ENCODE data around the gene HKDC1. TPM values are rescaled to one million over a fixed set of nuclear protein-coding genes. Genes with fewer than 3 reads are reported as not detected.
"Not testable (repeated sequence)": the region's sequence is repeated elsewhere in the genome, so short reads cannot be mapped to it uniquely, and the experiment has no call there.

Gene HKDC1
- total RNA-seq, 1 experiment from 2014 or later = 0.17 TPM

- DNase-seq (ENCODE audit: low read depth) = peak; percentile 73
Measured at GRCh38 chr10:69241575-69241974, 21.4 kb downstream of the HKDC1 start.

- DNase-seq (ENCODE audit: low read depth) = no peak
Measured at GRCh38 chr10:69242040-69242851, 22.1 kb downstream of the HKDC1 start.

GRCh38 chr10:69242852-69243212 is 22.7 kb downstream of the HKDC1 start:
- DNase-seq (ENCODE audit: low read depth) = no peak

- DNase-seq (ENCODE audit: low read depth) = no peak
Measured at GRCh38 chr10:69243817-69244216, 23.7 kb downstream of the HKDC1 start.

GRCh38 chr10:69246036-69246435 is 25.9 kb downstream of the HKDC1 start:
- no peak for DNase-seq (ENCODE audit: low read depth)

GRCh38 chr10:69246581-69247312 is 26.6 kb downstream of the HKDC1 start:
- DNase-seq (ENCODE audit: low read depth) = no peak

GRCh38 chr10:69247313-69247710 is 27.2 kb downstream of the HKDC1 start:
- DNase-seq (ENCODE audit: low read depth) = no peak

GRCh38 chr10:69248117-69248730 is 28.1 kb downstream of the HKDC1 start:
- DNase-seq (ENCODE audit: low read depth) = no peak

GRCh38 chr10:69250041-69250440 is 29.9 kb downstream of the HKDC1 start:
- DNase-seq (ENCODE audit: low read depth) = no peak

- not testable (repeated sequence) for DNase-seq (ENCODE audit: low read depth)
Measured at GRCh38 chr10:69251417-69251816, 31.3 kb downstream of the HKDC1 start.

GRCh38 chr10:69253171-69253570 is 33.0 kb downstream of the HKDC1 start:
- DNase-seq (ENCODE audit: low read depth) = no peak

- no peak for DNase-seq (ENCODE audit: low read depth)
Measured at GRCh38 chr10:69254877-69255276, 34.7 kb downstream of the HKDC1 start.

- DNase-seq (ENCODE audit: low read depth) = no peak
Measured at GRCh38 chr10:69259547-69260243, 39.6 kb downstream of the HKDC1 start.

- DNase-seq (ENCODE audit: low read depth) = no peak
Measured at GRCh38 chr10:69261184-69261583, 41.1 kb downstream of the HKDC1 start.

GRCh38 chr10:69262292-69262751 is 42.2 kb downstream of the HKDC1 start:
- DNase-seq (ENCODE audit: low read depth) = no peak

GRCh38 chr10:69265521-69265920 is 45.4 kb downstream of the HKDC1 start:
- no peak for DNase-seq (ENCODE audit: low read depth)

- no peak for DNase-seq (ENCODE audit: low read depth)
Measured at GRCh38 chr10:69268761-69269416, 48.8 kb downstream of the HKDC1 start.

GRCh38 chr10:69269761-69270160 is 49.6 kb downstream of the HKDC1 start:
- DNase-seq (ENCODE audit: low read depth) = no peak

- DNase-seq (ENCODE audit: low read depth) = no peak
Measured at GRCh38 chr10:69270990-69271389, 50.9 kb downstream of the HKDC1 start.

GRCh38 chr10:69272624-69273023 is 52.5 kb downstream of the HKDC1 start:
- no peak for DNase-seq (ENCODE audit: low read depth)

GRCh38 chr10:69275444-69275843 is 55.3 kb downstream of the HKDC1 start:
- DNase-seq (ENCODE audit: low read depth) = no peak

All from LHCN-M2 (cell line).